ENCODE data around the gene NIPAL3.
"Not testable (repeated sequence)": the region's sequence is repeated elsewhere in the genome, so short reads cannot be mapped to it uniquely, and the experiment has no call there.

GRCh38 chr1:24515671-24516209 lies 100.1 kb downstream of the NIPAL3 start:
- not testable (repeated sequence) for TF ChIP-seq CTCF (conservative IDR thresholded peaks at IDR 0.05; ENCODE audit: low read depth, low read length); EZH2 (IDR thresholded peaks at IDR 0.05; ENCODE audit: borderline replicate concordance, low read depth, low read length, poor library complexity, severe bottlenecking)
